ENCODE data around the gene GDPD5. TPM values are rescaled to one million over a fixed set of nuclear protein-coding genes. Genes with fewer than 3 reads are reported as not detected.
A peak's percentile ranks its signal among the peaks of the same experiment; 100 is the strongest.

Gene GDPD5
- total RNA-seq, 1 donor from 2014 or later, result 7.8 TPM

DNA sequence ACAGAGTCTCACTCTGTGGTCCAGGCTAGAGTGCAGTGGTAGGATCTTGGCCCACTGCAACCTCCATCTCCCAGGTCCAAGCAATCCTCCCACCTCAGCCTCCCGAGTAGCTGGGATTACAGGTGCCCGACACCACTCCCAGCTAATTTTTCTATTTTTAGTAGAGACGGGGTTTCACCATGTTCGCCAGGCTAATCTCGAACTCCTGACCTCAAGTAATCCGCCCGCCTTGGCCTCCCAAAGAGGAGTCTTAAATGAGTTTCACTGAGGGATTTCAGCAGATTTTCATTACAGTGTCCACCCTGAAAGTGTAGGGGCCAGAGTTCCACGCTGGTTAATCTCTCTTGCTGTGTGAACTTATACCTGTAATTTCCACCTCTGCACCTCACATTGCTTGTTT is 126.8 kb downstream of the GDPD5 start:
- Histone ChIP-seq H3K36me3 (ENCODE audit: control insufficient read depth in 3 of 3, insufficient read depth in 3 of 3, low read length in 3 of 3) (peaks cover 18 to 29% (median 27%) of the 10 kb centered on the region in 3 donors), H3K9me3 (ENCODE audit: control insufficient read depth in 3 of 3, low read length in 3 of 3) (no peaks in the 10 kb centered on the region), H3K4me3 (ENCODE audit: low read length in 3 of 3) (no peak overlapping the region), H3K4me1 (ENCODE audit: control insufficient read depth in 3 of 3, insufficient read depth in 3 of 3, low read length in 3 of 3) (peaks cover 24 to 35% (median 27%) of the 10 kb centered on the region in 3 donors), H3K27ac (ENCODE audit: low read depth, low read length) (no peak overlapping the region), H3K27me3 (ENCODE audit: control insufficient read depth in 3 of 3, insufficient read depth in 3 of 3, low read length in 3 of 3) (no peaks in the 10 kb centered on the region), H3K9ac (ENCODE audit: low read depth in 1 of 3, low read length in 3 of 3) (no peak overlapping the region)

DNA sequence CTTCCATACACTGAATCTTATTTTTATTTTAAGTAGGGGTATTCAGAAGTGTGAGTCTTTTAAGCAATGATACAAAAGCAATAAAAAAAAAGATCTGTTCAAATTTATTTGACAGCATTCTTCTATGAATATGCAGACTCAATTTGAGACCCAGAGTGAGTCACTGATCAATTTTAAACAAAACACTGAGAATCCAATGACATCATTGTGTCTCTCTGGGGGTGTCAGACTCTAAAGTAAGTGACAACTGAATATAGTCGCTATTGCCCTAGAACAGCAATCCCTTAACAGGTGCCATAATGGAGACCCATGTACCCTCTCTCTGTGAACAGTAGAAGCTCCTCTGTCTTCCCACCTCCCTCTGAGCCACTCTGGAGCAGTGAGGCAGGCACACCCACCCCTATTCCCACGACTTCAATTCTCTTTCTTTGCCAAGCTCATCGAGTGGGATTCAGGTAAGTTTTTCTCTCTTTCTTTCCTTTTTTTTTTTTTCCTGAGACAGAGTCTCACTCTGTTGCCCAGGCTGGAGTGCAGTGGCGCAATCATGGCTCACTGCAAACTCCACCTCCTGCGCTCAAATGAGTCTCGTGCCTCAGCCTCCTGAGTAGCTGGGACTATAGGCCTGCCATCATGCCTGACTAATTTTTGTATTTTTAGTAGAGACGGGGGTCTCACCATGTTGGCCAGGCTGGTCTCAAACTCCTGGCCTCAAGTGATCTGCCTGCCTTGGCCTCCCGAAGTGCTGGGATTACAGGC is 131.5 kb downstream of the GDPD5 start:
- H3K27ac ChIP-seq (ENCODE audit: low read depth, low read length), result no peak overlapping the region
- H3K4me1 ChIP-seq (ENCODE audit: control insufficient read depth in 3 of 3, insufficient read depth in 3 of 3, low read length in 3 of 3), result no peaks in the 10 kb centered on the region
- no peak overlapping the region for H3K9ac ChIP-seq (ENCODE audit: low read depth in 1 of 3, low read length in 3 of 3)
- no peaks in the 10 kb centered on the region for H3K27me3 ChIP-seq (ENCODE audit: control insufficient read depth in 3 of 3, insufficient read depth in 3 of 3, low read length in 3 of 3)
- H3K36me3 ChIP-seq (ENCODE audit: control insufficient read depth in 3 of 3, insufficient read depth in 3 of 3, low read length in 3 of 3), result no peaks in the 10 kb centered on the region
- no peak overlapping the region for H3K4me3 ChIP-seq (ENCODE audit: low read length in 3 of 3)
- no peaks in the 10 kb centered on the region for H3K9me3 ChIP-seq (ENCODE audit: control insufficient read depth in 3 of 3, low read length in 3 of 3)

DNA sequence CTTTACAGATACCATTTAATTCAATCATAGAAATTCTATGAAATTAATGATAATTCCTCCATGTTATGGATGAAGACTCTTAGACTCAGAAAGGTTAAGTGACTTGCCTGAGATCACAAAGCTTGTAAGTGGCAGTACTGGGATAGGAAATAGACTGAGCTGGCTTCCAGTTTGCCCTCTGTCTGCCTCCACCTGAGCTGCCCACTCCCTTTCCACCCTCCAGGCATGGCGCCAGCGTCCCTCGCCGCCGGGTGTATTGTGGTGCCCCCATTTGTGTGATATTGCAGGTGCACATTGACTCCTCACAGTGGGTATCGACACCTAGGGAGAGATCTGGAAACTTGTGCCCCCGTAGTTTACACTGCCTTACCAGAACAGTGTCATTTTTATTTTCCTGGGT is 135.8 kb downstream of the GDPD5 start:
- H3K4me3 ChIP-seq (ENCODE audit: low read length in 3 of 3), result no peak overlapping the region
- peaks cover 0 to 8% (median 5%) of the 10 kb centered on the region in 3 donors for H3K4me1 ChIP-seq (ENCODE audit: control insufficient read depth in 3 of 3, insufficient read depth in 3 of 3, low read length in 3 of 3)
- no peaks in the 10 kb centered on the region for H3K9me3 ChIP-seq (ENCODE audit: control insufficient read depth in 3 of 3, low read length in 3 of 3)
- no peak overlapping the region for H3K9ac ChIP-seq (ENCODE audit: low read depth in 1 of 3, low read length in 3 of 3)
- H3K27ac ChIP-seq (ENCODE audit: low read depth, low read length), result no peak overlapping the region
- no peaks in the 10 kb centered on the region for H3K36me3 ChIP-seq (ENCODE audit: control insufficient read depth in 3 of 3, insufficient read depth in 3 of 3, low read length in 3 of 3)
- H3K27me3 ChIP-seq (ENCODE audit: control insufficient read depth in 3 of 3, insufficient read depth in 3 of 3, low read length in 3 of 3), result no peaks in the 10 kb centered on the region

DNA sequence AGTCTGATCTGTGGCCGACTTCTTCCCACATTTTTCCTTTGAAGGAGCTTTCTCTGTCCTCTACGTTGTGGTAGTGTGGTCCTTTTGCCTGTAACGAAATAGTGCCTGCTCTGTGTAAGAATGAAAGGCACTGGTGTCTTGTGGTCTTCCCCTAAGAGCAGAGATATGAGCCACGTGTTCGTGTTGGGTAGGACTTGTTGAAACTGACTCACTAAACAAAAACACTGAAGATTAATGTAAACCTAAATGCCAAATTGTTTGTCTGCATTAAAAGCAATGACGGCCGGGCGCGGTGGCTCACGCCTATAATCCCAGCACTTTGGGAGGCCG is 136.5 kb downstream of the GDPD5 start:
- Histone ChIP-seq H3K27me3 (ENCODE audit: control insufficient read depth in 3 of 3, insufficient read depth in 3 of 3, low read length in 3 of 3) (no peaks in the 10 kb centered on the region), H3K4me1 (ENCODE audit: control insufficient read depth in 3 of 3, insufficient read depth in 3 of 3, low read length in 3 of 3) (peaks cover 0 to 8% (median 5%) of the 10 kb centered on the region in 3 donors), H3K36me3 (ENCODE audit: control insufficient read depth in 3 of 3, insufficient read depth in 3 of 3, low read length in 3 of 3) (no peaks in the 10 kb centered on the region), H3K9ac (ENCODE audit: low read depth in 1 of 3, low read length in 3 of 3) (no peak overlapping the region), H3K27ac (ENCODE audit: low read depth, low read length) (no peak overlapping the region), H3K9me3 (ENCODE audit: control insufficient read depth in 3 of 3, low read length in 3 of 3) (no peaks in the 10 kb centered on the region), H3K4me3 (ENCODE audit: low read length in 3 of 3) (no peak overlapping the region)

DNA sequence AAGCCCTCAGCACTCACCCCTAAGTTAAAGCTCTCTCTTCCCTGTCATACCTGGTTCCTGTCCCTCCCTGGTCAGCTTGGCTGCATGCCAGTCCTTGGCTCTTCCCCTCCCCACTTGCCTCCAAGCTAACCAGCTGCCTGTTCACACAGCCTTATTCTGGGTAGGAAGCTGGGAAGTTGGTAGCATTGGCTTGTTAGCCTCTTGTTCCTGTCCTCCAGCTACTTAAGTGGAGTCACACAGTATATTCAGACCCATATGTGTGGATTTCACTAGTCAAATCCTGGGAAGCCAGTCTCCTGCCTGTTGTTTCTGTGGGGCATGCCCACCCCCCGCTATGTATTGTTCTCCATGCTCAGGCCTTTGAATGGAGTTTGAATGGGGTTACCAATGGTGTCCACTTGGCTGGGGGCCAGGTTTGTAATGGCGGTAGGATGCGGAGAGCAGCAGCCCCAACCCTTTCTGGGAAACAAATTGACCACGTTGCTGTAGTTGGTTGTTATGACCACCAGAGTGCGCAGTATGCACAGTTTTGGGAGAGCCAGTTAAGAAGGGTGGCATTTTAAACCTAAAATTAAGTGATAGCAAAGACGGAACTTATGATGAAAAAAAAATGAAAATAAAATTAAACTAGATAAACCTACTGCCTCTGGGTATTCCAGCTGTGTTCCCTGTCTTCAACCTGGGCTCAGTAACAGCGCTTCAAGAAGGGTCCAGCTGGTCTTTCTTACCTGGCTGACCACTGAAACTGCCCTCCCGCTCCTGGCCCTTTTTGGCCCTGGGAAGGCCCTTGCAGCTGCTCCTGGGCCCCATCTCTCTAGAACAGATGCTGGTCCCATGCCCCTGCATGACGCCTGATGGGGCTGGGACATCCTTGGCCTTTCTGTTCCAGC is 137.1 kb downstream of the GDPD5 start:
- no peaks in the 10 kb centered on the region for H3K27me3 ChIP-seq (ENCODE audit: control insufficient read depth in 3 of 3, insufficient read depth in 3 of 3, low read length in 3 of 3)
- no peak overlapping the region for H3K4me3 ChIP-seq (ENCODE audit: low read length in 3 of 3)
- H3K27ac ChIP-seq (ENCODE audit: low read depth, low read length), result no peak overlapping the region
- H3K36me3 ChIP-seq (ENCODE audit: control insufficient read depth in 3 of 3, insufficient read depth in 3 of 3, low read length in 3 of 3), result no peaks in the 10 kb centered on the region
- peaks cover 0 to 8% (median 5%) of the 10 kb centered on the region in 3 donors for H3K4me1 ChIP-seq (ENCODE audit: control insufficient read depth in 3 of 3, insufficient read depth in 3 of 3, low read length in 3 of 3)
- no peaks in the 10 kb centered on the region for H3K9me3 ChIP-seq (ENCODE audit: control insufficient read depth in 3 of 3, low read length in 3 of 3)
- H3K9ac ChIP-seq (ENCODE audit: low read depth in 1 of 3, low read length in 3 of 3), result peak overlapping the region in 1 of 3 donors; percentile 50

DNA sequence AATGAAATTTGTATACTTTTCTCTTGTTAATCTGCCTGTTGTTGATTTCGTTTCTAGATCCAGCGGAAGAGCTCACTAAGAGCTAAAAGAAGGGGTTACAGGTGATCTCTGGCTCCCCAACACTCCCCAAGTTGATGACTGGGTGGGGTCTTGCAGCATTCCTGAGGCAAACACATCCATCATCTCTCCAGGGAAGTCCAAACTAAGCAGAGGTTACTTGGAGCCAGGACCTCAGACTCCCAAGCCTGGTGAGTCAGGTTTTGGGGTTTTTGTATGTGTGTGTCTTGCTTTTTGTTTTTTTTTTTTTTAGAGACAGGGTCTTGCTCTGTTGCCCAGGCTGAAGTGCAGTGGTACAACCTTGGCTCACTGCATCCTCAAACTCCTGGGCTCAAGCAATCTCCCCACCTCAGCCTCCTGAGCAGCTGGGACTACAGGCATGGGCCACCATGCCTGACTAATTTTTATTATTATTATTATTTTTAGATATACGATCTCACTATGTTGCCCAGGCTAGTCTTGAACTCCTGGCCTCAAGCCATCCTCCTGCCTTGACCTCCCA is 137.9 kb downstream of the GDPD5 start:
- H3K9ac ChIP-seq (ENCODE audit: low read depth in 1 of 3, low read length in 3 of 3), result no peak overlapping the region
- peaks cover 0 to 8% (median 5%) of the 10 kb centered on the region in 3 donors for H3K4me1 ChIP-seq (ENCODE audit: control insufficient read depth in 3 of 3, insufficient read depth in 3 of 3, low read length in 3 of 3)
- no peak overlapping the region for H3K27ac ChIP-seq (ENCODE audit: low read depth, low read length)

DNA sequence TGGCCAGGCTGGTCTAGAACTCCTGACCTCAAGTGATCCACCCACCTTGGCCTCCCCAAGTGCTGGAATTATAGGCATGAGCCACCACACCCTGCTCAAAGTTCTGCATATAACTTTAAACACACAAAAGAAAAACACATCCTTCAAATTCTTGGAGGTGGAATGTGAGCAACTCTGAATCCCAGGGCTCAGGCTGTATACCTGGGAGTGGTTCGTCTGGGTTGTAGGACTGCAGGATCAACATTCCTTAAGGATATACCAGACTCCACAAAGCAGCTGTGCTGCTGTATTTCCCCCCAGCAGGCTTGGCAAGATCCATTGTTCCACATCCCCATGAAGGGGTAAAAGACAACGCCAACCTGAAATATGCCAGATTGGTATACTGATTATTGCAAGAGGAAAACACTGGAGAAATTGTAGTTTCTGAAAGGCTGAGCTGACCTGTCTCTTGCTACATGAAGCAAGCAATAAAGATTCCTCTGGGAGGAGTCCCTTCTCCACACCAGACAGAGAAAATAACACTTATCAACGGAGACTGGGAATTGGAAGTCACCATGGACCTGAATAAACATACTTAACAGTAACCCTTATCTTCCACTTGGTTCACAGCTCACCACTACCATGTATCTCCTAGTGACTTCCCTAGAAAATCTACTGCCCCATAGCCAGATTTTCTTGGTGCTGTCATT is 138.7 kb downstream of the GDPD5 start:
- no peaks in the 10 kb centered on the region for H3K9me3 ChIP-seq (ENCODE audit: control insufficient read depth in 3 of 3, low read length in 3 of 3)
- H3K4me3 ChIP-seq (ENCODE audit: low read length in 3 of 3), result no peak overlapping the region
- peaks cover 0 to 8% (median 5%) of the 10 kb centered on the region in 3 donors for H3K4me1 ChIP-seq (ENCODE audit: control insufficient read depth in 3 of 3, insufficient read depth in 3 of 3, low read length in 3 of 3)
- no peak overlapping the region for H3K9ac ChIP-seq (ENCODE audit: low read depth in 1 of 3, low read length in 3 of 3)
- H3K27me3 ChIP-seq (ENCODE audit: control insufficient read depth in 3 of 3, insufficient read depth in 3 of 3, low read length in 3 of 3), result no peaks in the 10 kb centered on the region
- H3K36me3 ChIP-seq (ENCODE audit: control insufficient read depth in 3 of 3, insufficient read depth in 3 of 3, low read length in 3 of 3), result no peaks in the 10 kb centered on the region
- no peak overlapping the region for H3K27ac ChIP-seq (ENCODE audit: low read depth, low read length)

More for the DNA sequence above, 137.9 kb downstream of the GDPD5 start:
- Histone ChIP-seq H3K27me3 (ENCODE audit: control insufficient read depth in 3 of 3, insufficient read depth in 3 of 3, low read length in 3 of 3) (no peaks in the 10 kb centered on the region), H3K4me3 (ENCODE audit: low read length in 3 of 3) (no peak overlapping the region), H3K9me3 (ENCODE audit: control insufficient read depth in 3 of 3, low read length in 3 of 3) (no peaks in the 10 kb centered on the region), H3K36me3 (ENCODE audit: control insufficient read depth in 3 of 3, insufficient read depth in 3 of 3, low read length in 3 of 3) (no peaks in the 10 kb centered on the region)

Small RNA genes lying within 50 kb of the gene (small RNA-seq; reads per million reads assigned to genes)
- gene SNORD15A (not detected), gene SNORD15B (75.6 reads per million, percentile 96 among the genes with 10 or more reads in this experiment)

Other genes starting within 250 kb of the GDPD5 start
- 30.3 TPM for gene ARRB1, start 174.3 kb downstream of the GDPD5 start, total RNA-seq
- gene RPS3, start 126.4 kb downstream of the GDPD5 start, total RNA-seq, result 2,115 TPM
- 4.7 TPM for gene KLHL35, start 92.7 kb downstream of the GDPD5 start, total RNA-seq
- gene SERPINH1, start 36.3 kb upstream of the GDPD5 start, total RNA-seq, result 237 TPM
- gene MAP6, start 143.1 kb upstream of the GDPD5 start, total RNA-seq, result 2.1 TPM
- gene MOGAT2, start 191.9 kb upstream of the GDPD5 start, total RNA-seq, result 0.52 TPM
- gene DGAT2, start 242.8 kb upstream of the GDPD5 start, total RNA-seq, result 19.3 TPM